ENCODE results near the gene CASP2.
"Not testable (repeated sequence)": the region's sequence is repeated elsewhere in the genome, so short reads cannot be mapped to it uniquely, and the experiment has no call there.

Gene CASP2

DNA sequence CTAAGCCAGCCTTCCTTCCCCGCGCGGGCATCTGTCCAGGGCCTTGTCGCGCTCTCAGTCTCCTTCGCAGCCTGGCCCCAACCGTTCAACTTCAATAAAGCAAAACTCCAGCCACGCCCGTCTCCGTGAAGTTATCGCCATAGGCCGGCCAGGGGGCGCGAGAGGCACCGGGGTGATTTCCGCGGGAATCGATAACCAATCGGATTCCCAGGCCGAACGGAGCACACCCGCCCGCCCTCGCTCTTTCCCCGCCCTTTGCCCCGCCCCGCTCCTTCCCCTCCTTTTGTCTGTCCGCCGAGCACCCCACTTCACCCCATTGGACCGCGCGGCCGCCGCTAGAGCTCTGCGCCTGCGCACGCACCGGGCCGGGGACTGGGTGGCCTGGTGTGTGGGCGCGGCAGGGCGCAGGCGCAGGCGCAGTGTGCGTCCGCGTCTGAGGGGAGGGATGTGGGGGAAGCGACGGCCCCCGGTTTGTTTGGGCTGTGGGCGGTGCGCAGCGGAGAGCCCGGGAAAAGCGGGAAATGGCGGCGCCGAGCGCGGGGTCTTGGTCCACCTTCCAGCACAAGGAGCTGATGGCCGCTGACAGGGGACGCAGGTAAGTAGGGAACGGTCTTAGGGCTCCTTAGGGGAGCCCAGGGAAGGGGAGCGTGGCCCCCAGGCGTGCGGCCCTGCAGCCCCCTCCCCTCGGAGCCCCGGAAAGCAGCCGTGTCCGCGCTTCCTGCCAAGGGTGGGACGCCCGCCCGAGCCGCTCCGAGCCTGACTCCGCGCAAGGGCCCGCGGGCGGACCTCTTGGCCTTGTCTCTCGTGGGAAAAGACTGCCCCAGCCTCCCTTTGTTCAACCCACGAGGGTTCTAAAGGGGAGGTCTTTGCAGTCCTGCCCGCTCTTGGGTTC lies at the start of gene CASP2:
Gene CASP2 (plus strand): TSS at position 417 of the 892 bp plus-strand sequence. CDS start 105 bp downstream, at position 522.
- DNase-seq = peak; percentile 99

DNA sequence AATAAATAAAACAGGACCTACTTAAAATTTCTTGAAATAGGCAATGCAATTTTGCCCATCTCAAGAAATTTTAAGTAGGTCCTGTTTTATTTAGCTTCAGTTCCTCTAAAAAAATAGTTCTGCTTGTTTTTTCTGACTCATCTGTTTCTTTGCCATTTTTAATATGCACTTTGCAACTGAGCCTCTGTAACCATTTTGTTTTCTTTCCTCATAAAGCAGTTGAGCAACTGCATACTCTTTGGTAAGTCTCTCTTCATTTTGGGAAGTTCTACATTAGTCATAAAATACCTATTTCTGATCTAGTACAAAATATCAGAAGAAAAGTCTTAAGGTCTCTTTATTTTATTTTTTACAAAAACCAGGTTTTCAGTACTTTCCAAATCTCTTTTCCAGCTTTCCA lies 48.3 kb upstream of the CASP2 start:
- DNase-seq = no peak

DNA sequence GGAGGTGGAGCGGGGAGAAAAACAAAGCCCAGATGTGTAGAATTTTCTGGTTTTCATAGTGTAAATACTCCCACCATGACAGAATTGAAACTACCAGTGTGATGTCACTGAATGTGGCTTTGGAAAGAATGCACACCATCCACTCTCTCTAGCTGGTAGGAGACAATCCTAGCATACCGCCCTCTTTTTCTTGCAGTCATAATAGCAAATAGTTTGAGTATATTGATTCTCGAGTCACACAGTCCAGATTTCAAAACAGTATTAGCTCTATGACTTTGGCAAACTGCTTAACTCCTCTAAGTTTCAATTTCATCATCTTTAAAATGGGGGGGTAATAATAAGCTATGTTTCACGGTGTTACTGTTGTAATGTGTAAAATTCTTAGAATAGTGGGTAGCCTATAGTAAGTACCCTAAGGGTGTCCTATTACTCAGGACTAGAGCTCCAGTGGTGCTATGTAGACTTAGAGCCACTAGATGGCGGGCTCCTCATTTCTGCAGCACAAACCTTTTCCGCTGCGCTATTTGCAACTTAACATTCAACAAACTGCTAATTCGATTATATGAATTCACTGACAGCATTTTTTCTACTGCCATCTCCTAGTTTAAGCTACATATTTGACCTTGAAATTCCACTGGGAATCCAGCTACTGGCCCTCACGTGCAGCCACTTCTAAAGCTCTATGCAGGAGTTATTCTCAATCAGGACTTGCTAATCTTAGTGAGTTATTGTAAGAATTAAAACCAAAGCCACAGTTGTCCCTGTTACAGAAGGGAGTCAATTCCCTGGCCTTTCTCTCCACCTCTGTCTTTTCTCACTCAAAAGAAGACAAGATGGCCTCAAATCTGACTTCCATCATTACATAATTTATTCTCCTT lies 47.6 kb upstream of the CASP2 start:
- peak; percentile 87 for DNase-seq

DNA sequence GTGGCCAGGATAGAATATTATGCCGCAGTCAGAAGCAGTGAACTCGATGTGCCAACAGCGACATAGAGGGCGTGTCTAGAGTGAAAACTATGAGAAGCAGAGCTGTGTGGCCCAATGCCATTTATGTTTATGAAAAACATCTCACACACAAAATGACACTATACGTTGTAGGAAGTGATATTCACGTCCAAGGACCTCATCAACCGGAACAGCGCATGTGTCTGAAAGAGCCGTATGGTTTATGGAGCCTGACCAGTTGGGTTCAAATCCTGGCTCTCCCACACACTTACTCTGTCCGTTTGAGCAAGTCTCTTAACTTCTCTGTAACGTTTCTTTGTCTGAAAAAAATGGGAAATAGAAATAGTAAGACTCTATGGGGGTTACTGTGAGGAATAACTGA lies 45.8 kb upstream of the CASP2 start:
- DNase-seq = no peak

DNA sequence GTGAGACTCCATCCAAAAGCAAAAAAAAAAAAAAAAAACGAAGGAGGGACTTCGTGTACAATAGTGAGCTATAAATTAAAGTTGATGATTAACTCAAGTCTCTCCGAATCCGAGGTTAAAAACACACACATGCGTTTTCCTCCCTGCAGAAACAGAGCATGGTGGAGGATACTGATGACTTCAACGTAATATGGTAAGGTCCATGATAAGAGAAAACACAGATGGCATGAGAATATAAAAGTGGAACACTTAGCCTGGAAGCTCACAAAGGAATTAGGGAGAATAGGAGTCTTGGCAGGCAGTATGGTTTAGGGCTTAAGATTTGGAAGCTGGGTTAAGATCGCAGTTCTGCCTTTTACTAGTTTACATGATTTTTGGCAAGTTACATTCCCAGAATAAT lies 45.0 kb upstream of the CASP2 start:
- no peak for DNase-seq

DNA sequence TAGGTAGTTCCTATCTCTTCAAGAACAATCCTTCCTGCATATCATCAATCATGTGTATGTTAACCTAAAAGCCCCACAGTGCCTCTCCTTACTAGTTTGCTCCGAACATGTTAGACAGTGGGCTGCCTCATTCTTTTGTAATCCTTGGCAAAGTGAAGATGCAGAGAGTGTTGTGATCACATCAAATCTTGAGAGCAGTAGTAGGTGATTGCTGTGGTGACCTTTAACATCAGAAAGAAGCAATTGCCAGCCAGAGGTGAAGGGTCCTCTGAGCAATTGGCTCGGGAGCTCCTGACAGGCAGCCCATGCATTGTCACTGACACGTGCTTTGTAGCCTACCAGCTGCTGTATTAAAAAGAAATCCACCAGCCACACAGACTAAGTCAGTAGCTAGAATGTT lies 44.5 kb upstream of the CASP2 start:
- DNase-seq = no peak

DNA sequence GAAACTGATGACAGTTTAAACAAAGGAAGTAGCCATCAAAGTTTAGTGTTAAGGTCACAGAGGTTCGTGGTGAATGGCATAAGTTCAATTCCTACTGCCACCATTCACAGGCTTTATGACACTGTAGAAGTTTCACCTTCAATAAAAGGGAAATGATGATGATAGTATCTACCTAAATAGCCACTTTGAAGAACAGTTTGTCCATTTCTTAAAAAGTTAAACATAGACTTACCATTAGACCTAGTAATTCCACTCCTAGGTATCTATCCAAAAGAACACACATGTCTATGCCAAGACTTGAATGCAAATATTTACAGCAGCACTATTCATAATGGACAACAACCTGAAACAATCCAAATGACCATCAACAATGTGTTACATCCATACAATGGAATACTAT lies 43.8 kb upstream of the CASP2 start:
- DNase-seq = no peak

DNA sequence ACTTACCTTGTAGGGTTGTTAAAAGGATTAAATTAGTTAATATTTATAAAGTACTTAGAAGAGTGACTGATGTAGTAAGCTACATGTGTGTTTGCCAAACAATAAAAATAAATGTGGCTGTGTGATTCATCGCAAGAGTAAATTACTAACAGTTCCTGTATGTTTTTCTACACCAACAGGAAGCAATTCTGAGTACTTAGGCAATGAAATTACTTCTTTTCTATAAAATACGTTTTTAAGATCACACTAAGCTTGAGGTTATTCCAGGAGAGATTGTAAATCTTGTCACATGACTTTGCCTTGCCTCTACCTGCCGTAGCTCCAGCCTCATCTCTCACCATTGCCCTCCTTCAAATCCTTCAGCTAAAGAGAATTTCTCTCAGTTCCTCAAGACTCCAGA lies 43.0 kb upstream of the CASP2 start:
- DNase-seq = no peak

DNA sequence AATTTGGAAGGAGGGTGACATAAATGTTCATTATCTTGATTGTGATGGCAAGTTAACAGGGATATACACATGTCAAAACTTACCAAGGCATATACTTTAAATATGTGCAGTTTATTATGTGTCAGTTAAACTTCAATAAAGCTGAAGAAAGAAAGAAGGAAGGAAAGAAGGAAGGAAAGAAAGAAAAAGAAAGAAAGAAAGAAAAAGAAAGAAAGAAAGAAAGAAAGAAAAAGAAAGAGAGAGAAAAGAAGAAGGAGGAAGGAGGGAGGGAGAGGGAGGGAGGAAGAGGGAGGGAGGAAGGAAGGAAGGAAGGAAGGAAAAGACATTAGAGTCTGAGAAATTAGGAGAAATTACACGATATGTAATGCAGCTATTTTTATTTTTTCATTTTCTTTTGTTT lies 40.8 kb upstream of the CASP2 start:
- no peak for DNase-seq

DNA sequence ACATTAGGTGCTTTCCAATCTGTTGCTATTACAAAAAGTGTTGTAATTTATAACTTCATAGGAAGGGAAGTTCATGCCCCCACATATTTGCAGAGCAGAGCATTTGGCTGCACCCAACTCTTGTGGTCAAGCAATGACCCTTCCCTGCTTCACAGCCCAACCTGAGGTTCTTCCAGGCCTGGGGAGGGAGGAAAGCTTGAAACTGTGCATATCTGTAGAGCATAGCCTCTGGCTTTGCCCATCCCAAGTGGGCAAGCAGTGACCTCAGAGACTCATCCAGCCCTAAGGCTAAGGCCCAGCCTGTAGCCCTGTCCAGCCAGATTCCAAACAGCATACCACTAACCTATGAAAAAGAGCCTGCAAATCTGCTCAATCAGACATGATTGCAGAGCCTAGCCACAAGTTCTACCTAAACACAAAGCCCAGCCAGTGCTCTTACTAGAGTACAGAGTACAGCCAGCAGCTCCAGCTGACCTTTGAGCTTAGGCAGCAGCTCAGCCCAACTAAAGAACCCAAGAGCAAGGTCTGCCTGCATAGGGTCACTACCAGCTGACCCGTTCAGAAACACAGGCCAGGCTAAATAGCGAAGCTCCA lies 39.3 kb upstream of the CASP2 start:
- DNase-seq = no peak

DNA sequence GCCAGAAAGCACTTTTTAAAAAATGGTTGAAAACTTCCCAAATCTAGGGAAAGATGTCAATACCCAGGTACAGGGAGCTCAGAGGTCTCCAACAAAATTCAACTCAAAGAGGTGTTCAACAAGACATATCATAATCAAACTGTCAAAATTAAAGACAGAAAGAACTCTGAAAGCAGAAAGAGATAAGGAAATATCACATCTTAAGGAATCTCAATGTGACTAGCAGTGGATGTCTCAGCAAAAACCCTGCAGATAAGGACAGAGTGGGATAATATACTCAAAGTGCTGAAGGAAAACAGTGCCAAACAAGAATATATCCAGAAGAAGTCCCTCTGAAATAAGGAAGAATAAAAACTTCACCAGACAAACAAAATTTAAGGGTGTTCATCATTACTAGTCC lies 38.0 kb upstream of the CASP2 start:
- no peak for DNase-seq

DNA sequence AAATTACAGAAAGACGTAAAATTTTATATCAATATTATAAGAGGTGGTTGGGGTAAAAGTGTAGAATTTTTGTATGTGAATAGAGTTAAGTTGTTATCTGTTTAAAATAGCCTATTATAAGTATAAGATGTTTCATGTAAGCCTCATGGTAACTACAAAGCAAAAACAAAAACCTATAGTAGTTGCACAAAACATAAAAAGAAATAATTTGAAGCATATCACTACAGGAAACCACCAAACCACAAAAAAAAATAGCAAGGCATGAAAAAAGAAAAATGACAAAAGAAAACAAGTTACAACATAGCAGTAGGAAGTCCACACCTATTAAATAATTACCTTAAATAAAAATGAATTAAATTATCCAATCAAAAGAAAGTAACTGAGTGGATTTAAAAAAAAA lies 37.3 kb upstream of the CASP2 start:
- no peak for DNase-seq

DNA sequence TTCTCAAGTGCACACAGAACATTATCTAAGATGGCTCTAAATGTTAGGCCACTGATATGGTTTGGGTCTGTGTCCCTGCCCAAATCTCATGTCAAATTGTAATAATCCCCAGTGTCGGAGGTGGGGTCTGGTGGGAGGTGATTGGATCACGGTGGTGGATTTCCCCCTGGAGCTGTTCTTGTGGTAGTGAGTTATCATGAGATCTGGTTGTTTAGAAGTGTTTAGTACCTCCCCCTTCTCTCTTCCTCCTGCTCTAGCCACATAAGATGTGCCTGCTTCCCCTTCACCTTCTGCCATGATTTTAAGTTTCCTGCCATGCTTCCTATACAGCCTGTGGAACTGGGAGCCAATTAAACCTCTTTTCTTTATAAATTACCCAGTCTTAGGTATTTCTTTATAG lies 36.1 kb upstream of the CASP2 start:
- DNase-seq = no peak

DNA sequence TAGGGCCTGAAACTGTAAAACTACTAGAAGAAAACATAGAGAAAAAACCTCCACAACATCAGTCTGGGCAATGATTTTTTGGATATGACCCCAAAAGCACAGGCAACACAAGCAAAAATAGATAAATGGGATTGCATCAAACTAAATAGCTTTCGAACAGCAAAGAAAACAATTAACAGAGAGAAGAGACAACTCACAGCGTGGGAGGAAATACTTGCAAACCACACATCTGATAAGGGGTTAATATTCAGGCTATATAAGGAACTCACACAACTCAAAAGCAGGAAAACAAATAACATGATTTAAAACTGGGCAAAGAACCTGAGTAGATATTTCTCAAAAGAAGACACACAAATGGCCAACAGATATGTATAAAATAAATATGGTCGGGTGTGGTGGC lies 32.6 kb upstream of the CASP2 start:
- DNase-seq = no peak

DNA sequence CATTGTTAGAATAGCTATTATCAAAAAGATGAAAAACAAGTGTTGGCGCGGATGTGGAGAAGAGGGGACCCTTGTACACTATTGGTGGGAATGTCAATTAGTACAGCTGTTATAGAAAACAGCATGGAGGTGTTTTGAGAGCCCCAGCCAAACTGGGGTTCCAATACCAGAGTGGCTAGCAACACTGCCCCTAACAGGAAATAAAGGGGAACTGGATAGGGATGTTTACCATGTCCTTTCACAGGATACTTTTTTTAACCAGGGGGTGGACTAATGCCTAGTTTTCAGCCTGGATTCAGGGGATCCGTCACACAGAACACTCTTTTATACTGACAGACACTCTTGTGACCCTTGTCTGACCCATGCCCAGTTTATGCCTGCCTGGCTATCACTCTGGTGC lies 31.8 kb upstream of the CASP2 start:
- no peak for DNase-seq

DNA sequence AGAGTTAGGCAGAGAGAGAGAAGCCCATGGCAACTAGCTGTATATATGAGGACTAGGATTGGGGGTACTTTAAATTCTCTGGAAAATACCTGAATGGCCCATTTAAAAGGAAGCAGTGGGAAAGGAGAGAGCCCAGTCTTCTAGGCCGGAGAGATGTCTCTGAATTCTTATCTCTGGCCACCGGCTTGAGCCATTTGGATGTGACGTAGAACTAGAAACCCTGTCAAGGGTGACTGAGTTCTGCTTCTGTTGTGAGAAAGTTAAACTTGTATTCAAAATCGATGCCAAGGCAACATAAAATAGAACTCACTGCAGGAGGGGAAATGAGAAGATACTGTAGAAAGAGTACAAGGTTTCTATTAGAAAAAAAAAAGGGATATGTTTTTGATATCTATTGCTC lies 31.2 kb upstream of the CASP2 start:
- no peak for DNase-seq

DNA sequence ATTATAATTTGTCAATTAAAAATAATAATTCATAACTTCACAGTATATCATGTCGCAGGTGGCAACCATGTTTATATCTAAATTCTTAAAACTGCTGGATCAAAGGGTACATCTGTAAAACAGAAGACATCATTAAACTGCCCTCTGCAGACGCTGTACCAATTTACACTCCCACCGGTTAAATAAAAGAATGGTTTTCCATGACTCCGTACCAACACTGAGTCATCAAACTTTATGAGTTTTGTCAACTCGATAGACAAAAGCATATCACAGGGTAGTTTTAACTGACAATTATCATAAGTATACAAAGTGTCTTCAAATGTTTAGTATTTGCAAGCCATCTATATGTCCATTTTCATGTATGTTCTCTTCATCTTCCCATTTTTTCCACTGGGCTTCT lies 30.6 kb upstream of the CASP2 start:
- no peak for DNase-seq

DNA sequence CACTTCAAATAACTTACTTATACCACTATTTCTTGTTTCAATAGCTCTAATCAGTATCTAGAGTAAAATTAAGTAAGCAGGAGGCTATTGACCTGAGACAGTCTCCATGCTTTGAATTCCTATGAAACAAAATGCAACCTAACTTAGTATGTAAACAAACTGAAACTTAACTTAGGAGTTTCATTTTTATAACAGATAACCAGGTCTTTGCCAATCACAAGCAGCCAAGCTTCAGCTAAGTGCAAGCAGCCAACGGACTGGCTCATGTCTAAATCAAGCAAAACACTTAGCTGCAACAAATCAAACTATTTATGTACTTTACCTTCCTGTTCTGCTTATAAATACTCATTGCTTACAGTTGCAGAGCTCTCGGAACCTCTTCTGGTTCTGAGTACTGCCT lies 29.3 kb upstream of the CASP2 start:
- no peak for DNase-seq

DNA sequence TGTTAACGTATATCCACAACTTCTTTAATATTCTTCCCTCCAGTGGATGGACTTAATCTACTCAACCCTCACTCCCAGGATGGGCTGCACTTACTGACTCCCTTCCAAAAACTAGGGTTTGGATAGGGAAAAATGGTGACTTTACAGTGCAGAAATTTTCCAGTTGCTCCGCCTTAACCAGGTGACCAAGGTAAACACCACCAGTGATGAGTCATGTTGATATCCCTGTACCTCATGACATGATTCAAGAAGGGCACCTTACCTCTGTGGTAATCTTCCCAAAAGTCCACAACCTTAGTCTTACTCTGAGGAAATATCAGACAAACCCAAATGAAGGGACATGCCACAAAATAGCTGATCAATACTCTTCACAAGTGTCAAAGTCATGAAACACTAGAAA lies 28.4 kb upstream of the CASP2 start:
- no peak for DNase-seq

DNA sequence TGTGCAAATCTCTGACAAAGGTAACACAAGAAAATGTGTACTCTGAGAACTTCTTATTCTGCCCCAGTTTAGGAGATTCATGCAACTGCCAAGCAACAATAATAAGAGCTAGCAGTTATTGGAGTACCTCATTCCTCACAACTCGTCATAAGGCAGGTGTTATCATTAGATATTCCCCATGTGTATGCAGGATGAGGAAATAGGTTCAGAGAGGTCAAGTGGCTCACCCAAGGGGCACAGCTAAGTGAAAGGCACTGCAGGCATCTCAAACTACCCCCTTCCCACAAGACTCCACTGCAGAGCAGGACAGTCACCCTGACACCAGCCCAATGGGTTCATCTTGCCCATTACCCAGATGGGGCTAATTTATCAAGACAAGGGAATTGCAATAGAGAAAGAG lies 26.2 kb upstream of the CASP2 start:
- no peak for DNase-seq

DNA sequence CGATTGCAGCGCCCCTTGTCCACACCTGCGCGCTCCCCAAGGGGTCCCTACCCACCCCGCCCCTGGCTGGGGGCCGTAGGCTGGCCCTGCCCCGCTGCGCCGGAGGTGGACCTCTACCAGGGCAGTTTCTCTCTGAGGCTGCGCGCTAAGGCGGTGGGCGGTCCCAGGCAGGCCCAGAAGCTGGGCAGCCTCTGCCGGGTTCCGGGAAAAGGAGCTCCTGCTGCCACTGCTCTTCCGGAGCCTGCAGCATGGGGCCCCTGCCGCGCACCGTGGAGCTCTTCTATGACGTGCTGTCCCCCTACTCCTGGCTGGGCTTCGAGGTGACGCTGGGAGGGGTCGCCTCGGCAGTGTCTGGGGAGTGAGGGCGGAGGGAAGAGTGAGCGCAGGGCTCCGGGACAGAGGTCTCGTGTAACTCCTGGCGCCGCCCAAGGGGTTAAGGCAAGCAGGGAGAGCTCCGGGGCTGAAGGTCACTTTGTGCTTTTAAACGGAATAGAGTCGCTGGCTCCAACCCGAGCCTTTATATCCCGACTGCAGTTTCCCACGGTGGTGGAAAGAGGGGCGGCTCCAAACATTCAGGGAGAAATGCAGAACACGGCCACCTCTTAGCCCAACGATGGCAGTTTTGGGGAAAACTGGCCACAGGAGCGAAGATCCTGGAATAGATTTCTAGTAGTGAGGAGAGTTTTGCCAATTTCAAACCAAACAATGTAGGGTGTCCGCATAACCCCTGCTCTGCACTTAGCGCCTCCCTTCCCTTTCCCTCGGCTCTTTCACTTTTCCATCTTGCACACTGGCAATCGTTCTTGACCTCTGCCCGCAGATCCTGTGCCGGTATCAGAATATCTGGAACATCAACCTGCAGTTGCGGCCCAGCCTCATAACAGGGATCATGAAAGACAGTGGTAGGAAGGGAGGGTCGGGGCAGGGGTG lies 24.6 kb upstream of the CASP2 start, which contains the start of gene GSTK1:
Gene GSTK1 (plus strand): TSS at position 176 of the 930 bp plus-strand sequence. CDS start 73 bp downstream, at position 249.
- peak; percentile 94 for DNase-seq

DNA sequence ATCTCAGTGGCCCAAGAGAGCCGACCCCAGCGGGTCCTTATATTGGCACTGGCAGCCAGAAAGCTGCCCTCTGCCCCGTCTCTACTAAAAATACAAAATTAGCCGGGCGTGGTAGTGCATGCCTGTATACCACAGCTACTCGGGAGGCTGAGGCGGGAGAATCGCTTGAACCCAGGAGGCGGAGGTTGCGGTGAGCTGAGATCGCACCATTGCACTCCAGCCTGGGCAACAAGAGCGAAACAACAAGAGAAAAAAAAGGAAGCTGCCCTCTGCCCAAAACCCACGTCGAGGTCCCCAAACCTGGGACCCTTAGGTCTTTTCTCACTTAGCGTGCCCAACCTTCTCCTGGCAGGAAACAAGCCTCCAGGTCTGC lies 24.0 kb upstream of the CASP2 start:
- DNase-seq = not testable (repeated sequence)

Measured in activated effector memory CD4-positive, alpha-beta T cell treated with anti-CD3 and anti-CD28 coated beads, Interleukin-2, amount 50 U/mL, for 16 hours (primary cell).